Activated naive CD4-positive, alpha-beta T cell (primary cell): ENCODE data around the gene RAB35.

ENCODE experiments used
- DNase-seq, 4 experiments: peaks; one replicate each; lab custom pipeline; 2025; lab: John Stamatoyannopoulos, UW

The RAB35 gene

DNA sequence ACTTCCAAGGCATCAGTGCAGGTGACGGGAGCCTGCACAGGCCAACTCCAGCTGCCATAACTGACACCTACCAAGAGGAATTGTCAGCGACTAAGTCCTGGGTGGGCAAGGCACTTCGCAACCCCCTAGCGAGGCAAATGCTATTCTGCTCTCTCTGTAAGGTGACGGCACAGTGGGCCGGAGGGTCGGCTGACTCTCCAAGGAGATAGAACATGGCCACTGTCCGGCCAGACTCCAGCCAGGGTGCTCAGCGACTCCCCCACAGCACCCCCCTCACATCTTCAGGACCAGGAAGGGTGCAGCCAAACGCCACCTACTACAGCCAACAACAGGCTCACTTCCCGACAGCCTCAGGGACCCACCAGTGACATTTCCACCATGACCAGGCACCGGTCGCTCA lies 13.2 kb downstream of the RAB35 start:
- no peak for DNase-seq

DNA sequence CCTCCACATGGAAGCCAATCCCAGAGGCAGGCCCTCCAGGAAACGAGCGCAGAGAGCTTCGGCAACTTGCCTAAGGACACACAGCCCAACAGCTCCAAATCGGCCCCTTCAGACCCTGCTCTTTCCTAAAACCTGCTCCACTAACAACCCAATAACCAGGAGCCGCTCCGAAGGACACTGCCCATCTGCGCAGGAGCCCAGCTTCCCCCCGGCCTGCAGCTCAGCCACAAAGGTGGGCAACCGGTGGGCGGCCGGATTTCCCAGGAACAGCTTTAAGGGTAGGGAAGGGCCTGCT lies 13.6 kb downstream of the RAB35 start:
- DNase-seq: no peak

GRCh38 chr12:120102189-120103043 lies 14.1 kb downstream of the RAB35 start:
- DNase-seq: no peak

- no peak for DNase-seq
Measured at GRCh38 chr12:120101617-120102016, 14.9 kb downstream of the RAB35 start.

DNA sequence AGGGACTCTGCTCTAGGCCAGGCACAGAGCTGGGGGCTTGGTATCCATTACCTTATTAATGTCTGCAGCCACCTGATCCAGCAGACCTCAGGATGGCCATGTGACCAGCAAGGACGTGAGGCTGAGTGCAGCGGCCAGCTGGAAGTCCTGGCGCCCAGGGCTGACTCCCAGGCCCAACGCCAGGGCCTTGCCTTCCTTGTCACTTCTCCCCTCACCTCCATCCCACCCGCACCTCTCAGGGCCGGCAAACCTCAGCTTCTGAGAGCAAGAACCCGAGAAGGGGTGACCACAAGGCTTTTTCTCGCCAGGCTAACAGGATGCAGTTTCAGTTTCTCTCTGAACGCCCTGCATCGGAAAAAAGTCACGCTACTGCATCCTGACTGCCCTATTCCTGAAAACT lies 15.4 kb downstream of the RAB35 start:
- no peak for DNase-seq

DNA sequence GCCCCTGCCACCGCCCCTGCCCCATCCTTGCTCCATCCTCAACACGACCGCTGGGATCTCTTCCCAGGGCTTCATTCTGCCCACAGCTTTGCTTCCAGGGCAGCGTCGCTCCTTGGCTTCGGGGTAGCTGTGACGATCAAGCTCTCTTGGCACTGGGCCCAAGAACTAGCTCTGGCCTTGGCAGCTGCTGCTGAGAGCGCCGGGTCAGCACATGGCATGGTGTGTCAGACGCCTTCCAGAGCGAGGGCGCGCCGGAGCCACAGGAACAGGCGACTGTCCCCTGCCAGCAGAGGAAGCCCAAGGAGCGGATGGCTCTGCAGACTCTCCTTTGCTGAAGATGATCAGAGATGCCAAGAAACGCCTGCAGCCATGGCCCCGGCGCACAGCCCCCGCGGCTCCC lies 15.9 kb downstream of the RAB35 start:
- DNase-seq: no peak

DNA sequence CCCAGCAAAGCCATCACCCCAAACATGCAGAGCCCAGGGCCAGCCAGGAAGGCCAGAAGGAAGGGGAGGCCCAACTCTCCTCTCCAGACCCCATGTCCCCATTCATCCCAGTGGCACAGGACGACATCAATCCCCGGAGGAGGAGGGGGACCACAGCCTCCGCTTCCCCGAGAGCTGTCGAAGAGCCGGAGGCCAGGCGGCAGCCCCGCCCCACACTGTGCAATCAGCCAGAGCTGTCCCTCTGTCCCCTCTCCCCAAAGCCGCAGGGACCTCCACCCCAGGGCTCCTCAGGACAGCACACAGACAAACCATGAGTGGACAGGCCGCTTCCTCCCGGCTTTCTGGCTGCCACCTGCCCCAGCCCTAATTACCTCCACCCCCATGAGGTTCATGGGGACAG lies 16.8 kb downstream of the RAB35 start:
- no peak for DNase-seq

DNA sequence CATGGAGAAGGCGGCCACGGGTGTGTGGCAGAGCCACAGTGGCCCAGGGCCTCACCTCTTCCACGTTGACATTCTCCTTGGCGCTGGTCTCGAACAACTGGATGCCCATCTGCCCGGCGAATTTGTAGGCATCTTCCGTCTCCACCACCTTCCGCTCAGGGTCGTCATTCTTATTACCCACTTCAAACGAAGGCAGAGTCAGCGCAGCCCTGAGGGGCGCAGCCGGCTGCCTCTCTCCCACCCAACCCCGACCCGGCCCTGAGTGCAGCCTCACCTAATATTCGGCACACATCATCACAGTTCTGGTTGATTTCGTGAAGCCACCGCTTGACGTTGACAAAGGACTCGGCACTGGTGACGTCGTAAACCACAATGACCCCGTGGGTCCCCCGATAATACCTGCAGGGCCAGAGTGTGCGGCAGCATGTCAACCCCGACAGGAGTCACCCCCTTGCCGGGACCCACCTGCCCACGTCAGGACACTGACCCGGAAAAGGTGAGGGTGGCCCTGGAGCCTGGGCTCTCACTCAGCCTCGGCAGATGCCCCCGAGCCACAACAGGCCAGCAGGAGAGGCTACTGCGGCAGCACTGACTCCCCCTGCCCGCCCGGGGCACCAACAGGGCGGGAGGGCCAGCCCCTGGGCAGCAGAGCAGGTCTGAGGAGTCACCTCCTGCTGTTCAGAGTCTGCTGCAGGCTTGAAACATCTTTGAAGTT lies 17.6 kb downstream of the RAB35 start:
- DNase-seq: no peak

- no peak for DNase-seq
Measured at GRCh38 chr12:120096671-120097202, 19.8 kb downstream of the RAB35 start.

- DNase-seq: no peak
Measured at GRCh38 chr12:120095736-120096135, 20.8 kb downstream of the RAB35 start.

DNA sequence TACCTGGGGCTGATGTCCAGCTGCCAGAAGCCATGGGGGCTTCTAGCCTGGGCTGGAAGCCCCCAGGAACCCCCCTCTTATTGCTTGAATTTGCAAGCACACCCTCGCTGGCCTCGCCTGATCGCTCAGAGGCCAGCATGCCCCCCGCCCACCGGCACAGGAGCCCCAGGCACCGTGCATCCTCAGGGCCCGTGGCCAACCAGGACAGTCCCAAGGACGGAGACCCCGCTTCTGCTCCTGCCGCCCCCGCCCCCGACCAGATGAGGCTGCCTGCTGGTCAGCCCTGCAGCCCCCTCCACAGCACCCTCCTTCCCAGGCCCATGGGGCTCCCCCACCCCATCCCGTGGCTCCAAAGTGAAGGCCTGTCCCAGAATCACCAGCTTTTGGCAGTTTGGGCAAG lies 21.2 kb downstream of the RAB35 start:
- no peak for DNase-seq

GRCh38 chr12:120094485-120094884 lies 22.1 kb downstream of the RAB35 start:
- no peak for DNase-seq

DNA sequence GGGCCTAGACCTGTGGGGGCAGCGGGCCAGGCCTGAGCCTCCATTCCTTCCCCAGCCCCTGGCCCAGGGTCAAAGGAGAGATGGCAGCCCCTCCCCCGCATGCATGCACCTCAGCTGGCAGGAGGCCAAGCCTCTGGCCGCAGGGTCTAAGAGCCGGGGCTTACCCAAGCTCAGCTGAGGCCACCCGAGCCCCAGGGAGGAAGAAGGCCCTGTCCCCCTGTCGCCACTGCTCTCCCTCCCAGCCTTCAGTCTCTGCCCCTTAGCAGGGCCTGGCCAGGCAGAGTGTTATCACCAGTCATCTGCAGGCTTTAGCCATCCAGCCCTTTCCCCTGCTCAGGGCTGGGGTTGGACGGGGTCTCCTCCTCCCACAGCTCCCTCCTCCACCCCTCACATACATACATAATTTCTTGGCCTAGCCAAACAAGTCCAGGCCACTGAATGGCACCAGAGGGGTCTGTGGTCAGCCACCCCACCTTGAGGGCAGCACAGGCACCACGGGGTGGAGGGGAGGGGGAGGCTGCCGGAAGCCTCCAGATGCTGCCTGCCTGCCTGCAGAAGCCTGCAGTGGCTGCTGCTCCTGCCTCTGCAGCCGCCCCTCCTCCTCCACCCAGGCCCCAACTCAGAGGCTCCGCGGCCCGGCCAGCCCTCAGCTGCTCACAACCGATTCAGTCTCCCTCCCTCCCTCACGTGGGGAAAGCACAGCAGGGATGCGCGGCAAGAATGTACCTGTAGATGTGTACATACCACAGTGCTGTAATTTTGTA lies 22.8 kb downstream of the RAB35 start:
- no peak for DNase-seq

- DNase-seq: no peak
Measured at GRCh38 chr12:120093336-120093591, 23.3 kb downstream of the RAB35 start.

GRCh38 chr12:120092551-120093335 lies 23.8 kb downstream of the RAB35 start:
- no peak for DNase-seq

- no peak for DNase-seq
Measured at GRCh38 chr12:120091371-120092090, 25.0 kb downstream of the RAB35 start.

DNA sequence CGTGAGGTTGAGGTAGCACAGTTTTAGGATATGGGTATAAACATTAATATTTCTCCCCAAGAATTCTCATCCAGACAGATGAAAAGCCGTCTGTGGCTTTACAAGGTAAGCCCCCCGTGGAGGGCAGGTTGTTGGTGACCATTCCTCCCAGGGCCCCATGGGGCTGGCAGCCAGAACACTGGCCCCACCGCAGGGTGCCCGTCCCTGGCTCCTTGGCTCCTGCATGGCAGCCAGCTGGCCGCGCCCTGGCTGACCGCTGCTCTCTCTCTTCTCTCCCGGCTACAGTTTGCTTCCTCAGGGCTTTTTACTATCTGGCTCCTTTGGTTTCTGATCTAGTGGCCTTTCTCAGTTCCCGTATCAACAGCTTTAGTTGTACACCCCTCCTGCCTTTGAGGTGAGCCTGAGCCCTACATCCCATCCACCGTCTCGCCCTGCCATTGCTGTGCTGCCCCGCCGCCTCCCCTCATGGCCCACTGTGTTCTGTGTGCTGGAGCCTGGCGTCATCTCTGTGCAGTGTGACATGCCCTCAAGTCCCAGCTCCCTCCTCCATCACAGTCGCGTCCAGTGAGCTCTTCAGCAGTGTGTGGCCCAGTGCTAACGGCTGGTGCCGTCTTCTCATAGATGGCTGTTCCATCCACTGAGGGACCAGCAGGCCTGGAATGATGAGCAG lies 25.8 kb downstream of the RAB35 start:
- no peak for DNase-seq

DNA sequence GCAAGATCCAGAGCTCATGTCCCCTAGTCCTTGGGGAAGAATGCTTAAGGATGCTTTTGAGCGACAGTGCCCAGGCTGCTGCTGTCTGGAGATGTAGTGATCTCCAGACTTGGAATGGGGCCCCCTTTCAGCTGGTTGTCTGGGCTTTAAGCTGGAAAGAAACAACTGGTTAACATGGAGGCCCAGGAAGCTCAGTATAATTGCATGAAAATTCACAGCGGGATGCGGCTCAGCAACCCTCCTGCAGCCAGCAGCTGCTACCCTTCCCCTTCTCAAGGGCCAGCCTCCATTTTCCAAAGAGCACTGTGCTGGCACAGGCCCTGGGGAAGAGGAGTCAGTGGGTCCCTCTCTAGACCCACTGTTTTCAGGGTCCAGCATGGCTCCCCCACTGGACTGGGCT lies 26.3 kb downstream of the RAB35 start:
- no peak for DNase-seq

DNA sequence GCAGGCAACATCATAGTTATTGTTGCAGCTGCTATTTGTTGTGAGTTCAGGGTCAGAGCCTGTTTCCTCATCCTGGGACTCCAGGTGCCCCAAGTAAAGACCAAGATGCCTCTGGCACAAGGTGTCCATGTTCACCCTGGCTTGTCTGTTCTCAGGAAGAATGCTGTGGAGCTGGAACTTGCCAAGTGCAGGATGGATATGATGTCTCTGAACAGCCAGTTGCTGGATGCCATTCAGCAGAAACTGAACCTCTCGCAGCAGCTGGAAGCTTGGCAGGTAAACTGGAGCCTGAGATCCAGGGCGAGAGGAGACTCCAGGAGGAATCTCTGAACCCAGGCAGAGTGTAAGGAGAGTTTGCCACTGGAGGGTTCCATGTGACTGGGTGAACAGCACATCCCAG lies 26.8 kb downstream of the RAB35 start:
- DNase-seq: no peak

GRCh38 chr12:120089105-120089504 lies 27.4 kb downstream of the RAB35 start:
- DNase-seq: no peak
